ENCODE measurements around the gene GADL1.

The GADL1 gene

DNA sequence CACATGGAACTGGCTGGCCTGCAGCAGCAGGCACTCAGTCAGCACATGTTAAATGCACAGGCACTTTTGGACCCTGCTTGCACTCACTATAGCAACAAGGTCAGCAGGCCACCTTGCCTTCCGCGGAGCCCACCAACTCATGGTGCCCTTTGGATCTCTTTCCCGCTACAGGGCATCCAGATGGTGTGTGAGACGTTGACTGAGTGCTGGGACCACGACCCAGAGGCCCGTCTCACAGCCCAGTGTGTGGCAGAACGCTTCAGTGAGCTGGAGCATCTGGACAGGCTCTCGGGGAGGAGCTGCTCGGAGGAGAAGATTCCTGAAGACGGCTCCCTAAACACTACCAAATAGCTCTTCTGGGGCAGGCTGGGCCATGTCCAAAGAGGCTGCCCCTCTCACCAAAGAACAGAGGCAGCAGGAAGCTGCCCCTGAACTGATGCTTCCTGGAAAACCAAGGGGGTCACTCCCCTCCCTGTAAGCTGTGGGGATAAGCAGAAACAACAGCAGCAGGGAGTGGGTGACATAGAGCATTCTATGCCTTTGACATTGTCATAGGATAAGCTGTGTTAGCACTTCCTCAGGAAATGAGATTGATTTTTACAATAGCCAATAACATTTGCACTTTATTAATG lies 203.1 kb downstream of the GADL1 start:
- DNase-seq, result no peak

- no peak for DNase-seq
These were observed 204.3 kb downstream of the GADL1 start for GRCh38 chr3:30690199-30690598.

- no peak for DNase-seq
These were observed 205.5 kb downstream of the GADL1 start for GRCh38 chr3:30688776-30689641.

GRCh38 chr3:30687930-30688570 lies 206.4 kb downstream of the GADL1 start:
- DNase-seq, result no peak

DNA sequence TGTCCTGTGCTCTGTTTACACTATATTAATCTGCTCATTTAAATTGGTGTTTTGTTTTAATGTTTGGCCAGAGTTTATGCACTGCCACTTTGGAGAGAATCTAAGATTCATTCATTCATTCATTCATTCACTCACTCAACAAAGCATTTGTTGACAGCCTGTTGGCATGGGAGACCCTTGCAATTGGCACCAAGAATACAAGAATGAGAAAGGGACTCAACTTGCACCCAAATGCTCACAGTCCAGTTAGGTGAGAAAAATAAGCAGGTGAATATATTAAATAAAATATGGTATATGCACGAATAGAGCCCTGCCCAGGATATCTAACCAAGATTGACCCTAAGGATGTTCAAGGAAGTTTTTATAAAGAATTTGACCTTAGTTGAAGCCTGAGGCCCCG lies 207.7 kb downstream of the GADL1 start:
- no peak for DNase-seq

- no peak for DNase-seq
These were observed 208.3 kb downstream of the GADL1 start for GRCh38 chr3:30686176-30686575.

GRCh38 chr3:30685267-30685667 lies 209.2 kb downstream of the GADL1 start:
- no peak for DNase-seq

DNA sequence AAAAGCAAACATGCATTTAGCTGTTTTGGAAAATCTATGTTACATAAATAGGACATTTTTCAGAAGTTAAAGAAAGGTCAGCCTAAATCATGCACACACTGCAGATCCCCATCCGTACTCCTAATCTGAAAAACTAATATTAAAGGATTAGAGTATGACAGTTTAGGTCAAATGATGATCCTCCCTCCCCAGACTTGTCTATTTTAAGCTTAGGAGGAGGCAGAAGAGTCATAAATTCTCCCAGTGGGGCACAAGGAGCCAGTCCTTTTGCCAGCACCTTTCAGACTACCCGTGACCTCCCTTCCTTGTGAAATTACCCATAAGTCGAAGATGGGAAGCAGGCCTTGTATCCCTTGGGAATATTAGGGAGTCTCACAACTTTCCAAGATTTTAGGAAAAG lies 210.1 kb downstream of the GADL1 start:
- no peak for DNase-seq

- no peak for DNase-seq
These were observed 210.7 kb downstream of the GADL1 start for GRCh38 chr3:30683769-30684168.

GRCh38 chr3:30682434-30683155 lies 211.9 kb downstream of the GADL1 start:
- DNase-seq, result no peak

- DNase-seq, result no peak
These were observed 212.7 kb downstream of the GADL1 start for GRCh38 chr3:30681649-30682211.

- no peak for DNase-seq
These were observed 213.4 kb downstream of the GADL1 start for GRCh38 chr3:30680789-30681648.

- no peak for DNase-seq
These were observed 215.4 kb downstream of the GADL1 start for GRCh38 chr3:30679045-30679444.

DNA sequence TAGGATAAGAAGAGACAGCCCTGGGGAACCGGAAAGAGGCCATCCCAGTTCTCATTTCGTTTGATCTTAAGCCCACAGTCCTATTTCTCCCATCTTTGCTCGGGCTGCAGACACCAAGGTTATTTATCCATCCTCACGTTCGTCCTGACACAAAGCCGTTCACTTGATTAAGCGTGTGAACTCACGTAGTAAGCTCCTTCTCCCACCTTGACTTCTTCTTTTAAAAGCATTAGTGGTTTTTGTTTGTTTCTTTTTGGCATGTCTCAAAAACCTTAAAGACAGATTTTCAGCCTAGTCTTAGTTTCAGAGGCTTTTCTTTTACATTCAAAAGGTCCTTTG lies 217.1 kb downstream of the GADL1 start:
- DNase-seq, result no peak

DNA sequence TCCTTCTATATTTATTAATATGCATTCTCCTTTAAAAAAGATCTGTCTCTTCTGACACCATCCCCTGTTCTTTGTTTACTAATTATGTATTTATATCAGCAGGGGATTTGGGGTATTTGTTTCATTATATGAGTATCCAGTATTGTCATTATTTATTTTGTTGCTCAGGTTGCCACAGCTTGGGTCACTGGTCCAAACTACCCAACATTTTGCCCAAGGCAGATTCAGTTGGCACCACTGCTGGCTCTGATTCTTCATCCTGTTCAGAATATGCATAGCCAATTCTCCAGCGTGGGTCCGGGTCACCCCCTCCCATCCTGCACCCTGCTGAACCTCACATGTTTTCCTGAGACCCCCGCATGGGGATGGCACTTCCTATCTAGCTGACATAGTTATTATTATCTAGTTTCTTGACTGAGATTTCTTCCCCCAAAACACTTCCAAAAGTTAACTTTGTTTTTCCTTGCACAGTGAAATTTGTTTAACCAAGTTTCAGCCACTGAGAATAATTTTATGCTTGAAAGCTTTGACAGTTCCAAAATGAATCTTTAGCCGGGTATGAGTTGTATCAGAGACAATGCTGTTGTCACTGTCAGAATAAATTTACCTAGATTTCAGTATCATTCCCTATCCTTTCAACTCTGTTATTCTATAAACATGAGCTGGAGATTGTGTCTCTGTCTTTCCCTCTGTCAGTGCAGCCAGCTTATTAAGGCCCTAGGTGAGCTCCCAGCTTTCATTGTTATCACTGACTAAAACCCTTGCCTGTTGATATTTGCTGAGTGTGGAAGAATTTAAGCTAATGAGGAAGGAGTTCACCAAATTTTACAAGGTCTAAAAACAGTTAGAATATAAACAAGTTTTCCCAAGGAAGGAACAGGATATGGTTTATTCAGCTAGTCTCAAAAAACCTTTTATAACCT lies 217.8 kb downstream of the GADL1 start:
- no peak for DNase-seq
